Suppressor macrophage treated with lipopolysaccharide for 4 hours (primary cell): ENCODE measurements around the gene COL2A1.

ENCODE experiments used
- DNase-seq: peaks from one replicate; pipeline ENCODE4 v3.0.0-alpha.2; 2020

COL2A1 gene

DNA sequence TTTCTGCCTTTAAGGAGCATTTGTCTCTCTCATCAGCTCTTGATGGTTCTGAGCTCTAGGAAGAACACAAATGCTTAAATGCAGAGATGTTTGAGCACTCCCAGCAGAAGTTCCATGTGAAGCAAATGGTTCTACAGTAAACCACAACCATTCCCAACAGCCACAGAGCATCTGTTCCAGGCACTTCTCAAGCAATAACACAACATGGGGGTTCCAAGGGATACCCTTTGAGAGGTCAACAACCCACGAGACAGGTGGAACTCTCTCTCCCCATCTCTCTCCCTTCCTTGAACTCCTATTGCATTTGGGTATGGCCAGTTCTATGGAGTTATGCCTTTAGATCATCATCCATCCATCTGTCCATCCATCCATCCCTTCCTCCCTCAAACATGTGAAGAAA is 5.2 kb upstream of the COL2A1 start:
- DNase-seq, result no peak

DNA sequence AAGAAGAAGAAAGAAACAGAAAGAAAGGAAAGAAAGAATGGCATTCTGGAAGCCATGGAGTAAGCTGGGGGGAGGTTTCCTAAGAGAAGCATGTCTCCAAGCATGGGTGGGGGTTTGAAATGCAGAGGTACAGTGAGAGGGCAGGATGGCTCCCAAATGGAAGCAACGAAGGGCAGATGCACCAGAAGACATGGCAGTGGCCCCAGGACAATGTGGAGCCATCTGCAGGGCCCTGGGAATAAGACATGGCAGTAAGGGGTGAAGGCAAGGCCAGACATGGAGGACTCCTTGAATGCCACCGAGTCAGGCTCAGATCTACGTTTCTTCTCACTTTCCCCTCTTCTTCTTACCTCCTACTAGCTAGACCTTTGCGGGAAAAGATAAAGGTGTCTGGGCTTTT is 4.7 kb upstream of the COL2A1 start:
- no peak for DNase-seq

DNA sequence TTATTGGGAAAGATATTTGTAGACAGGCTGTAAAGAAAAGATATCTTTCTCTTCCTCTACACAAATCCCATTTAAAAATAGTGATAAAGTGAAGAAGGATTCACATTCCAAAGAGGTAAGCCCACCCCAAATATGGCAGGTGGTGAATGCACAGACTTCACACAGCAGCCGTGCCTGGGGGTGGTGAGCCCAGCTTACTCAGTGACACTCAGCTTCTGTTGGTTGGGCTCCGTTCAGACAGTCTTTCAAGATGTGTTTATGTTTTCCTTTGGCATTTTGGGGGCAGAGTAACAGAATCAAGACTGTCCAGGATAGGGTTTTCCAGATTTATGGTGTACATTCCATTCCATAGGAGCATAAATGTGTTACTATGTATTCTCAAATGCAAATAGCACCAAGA is 4.1 kb upstream of the COL2A1 start:
- DNase-seq, result no peak

DNA sequence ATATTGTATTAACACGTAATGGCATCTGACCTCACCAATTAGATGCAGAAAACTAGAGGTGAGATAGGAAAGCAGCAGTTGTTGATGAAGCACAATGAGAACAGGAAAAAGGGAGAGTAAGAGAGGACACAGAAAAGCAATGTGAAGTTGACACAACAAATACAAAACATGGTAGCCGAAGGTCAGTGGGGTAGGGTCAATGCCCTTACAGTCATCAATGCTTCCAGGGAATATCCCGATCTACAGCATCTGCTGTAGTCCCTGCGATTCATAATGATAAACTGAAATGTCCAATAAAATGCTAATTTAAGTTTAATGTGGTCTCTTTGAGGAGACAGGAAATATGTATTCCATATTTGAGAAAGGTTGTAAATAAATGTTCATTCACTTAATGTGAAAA is 2.9 kb upstream of the COL2A1 start:
- DNase-seq, result no peak

DNA sequence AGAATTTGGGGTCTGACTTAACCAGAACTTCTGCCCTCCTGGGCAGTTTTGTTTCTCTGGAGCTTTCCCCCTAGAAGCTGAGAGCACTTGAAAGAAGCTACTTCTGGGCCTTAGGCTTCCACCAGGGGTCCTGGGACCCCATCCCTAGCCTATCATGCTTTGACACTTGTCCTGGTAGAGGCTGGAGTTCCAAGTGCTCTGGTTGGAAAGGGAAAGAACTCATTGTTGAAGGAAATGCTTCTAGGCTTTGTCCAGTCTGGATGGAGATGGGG is 1.4 kb upstream of the COL2A1 start:
- no peak for DNase-seq

DNA sequence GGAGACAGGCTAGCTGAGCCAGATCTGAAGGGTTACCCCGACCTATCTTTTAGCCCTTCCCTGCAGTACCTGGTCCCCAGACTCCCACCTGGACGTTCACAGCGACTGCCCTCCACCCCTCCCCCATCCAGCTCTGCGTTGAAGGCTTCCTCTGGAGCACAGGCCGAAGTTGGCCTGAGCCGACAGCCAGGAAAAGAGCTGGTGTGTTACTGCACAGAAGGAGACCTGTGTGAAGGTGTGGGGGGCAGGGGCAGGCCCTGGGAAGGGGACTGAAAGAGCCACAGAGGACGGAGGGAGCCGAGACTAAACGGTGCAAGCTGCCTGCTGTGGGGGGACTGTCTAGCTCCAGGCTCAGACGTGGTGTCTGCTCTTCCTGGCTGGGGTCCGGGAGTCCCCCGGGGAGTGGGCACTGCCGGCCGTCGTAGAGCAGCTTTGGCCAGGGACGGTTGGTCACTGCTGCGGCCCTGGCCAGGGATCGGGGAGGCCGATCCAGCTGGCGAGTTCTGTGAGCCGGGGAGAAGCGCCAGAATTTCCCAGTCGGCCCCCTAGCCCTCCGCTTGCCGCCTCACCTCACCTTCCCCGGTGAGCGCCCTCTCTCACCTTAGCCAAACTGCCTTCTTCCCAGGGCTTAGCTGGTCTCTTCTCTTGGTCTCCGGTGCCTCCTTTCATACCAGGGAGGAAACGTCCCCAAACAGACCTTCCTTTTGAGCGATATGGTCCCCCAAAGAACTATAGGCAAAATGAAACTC is 899 bp upstream of the COL2A1 start:
- no peak for DNase-seq

DNA sequence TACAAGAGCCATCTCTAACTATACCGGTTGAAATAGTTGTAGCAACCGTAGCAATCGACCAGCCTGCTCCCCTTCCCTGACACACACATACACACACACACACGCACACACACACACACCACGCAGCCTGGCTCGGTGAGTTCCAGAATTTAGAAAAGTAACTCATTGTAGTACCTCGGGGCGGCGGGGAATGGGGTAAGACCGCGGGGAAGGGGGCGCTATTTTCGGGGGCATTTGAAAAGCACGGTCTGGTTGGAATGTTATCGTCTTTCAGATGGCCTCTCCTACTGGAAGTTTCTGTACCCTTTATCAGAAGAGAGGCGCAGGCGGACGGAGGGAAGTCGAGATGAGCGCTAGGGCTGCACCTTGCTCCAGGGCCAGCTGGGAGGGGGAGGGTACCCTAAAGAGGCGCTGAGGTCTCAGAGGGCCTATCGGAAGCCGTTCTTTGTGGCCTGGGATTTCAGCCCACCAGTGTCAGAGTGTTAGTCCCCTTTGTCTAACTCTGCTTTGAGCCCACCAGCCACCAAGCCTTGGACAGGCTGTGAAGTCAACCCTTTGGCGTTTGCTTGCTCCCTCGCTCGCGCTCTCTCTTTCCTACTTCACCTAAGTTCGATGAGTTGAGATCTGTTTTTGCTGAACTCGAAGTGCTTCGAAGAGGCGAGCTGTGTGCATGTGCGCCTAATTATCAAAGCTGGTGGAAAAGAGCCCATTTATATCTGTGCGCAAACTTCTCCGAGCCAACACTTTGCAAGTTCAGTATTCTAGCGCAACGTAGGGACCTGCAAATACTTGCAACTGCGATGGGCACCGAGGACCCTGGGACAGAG is 837 bp downstream of the COL2A1 start:
- DNase-seq, result no peak

DNA sequence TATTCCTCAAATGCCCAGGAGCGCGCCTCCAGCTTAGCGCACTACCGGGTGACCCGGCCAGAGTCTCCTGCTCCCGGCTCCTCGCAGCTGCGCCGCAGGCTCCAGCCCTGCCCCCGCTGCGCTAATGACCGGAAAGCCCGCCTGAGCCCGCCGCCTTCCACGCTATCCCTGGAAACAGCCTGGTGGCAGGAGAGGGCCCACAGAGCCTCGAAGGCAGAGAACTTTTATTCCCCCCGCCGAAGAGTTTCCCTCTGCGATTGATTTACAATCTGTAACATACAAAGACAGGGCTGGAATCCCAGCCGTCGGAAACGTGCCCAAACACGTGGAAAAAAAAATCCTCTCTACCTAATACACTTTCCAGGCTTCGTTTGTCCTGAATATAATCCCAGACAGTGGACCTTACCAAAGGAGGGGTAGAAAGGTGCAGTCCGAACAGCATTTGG is 1.5 kb downstream of the COL2A1 start:
- peak; percentile 6 for DNase-seq

DNA sequence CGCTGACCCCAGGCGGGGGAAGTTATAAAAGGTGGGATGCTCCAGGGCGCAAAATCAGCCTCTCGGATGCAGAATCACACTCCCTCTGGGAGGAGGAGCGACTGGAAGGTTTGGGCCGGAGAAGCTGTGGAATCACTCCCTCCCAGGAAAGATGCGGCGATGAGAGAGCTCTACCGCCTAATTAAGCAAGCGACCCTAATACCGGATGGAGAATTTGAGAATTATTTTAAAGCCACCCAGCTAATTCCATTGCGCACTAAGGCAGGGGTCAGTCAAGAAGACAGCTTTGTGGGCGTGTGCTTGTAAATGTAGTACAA is 1.9 kb downstream of the COL2A1 start:
- DNase-seq, result no peak

DNA sequence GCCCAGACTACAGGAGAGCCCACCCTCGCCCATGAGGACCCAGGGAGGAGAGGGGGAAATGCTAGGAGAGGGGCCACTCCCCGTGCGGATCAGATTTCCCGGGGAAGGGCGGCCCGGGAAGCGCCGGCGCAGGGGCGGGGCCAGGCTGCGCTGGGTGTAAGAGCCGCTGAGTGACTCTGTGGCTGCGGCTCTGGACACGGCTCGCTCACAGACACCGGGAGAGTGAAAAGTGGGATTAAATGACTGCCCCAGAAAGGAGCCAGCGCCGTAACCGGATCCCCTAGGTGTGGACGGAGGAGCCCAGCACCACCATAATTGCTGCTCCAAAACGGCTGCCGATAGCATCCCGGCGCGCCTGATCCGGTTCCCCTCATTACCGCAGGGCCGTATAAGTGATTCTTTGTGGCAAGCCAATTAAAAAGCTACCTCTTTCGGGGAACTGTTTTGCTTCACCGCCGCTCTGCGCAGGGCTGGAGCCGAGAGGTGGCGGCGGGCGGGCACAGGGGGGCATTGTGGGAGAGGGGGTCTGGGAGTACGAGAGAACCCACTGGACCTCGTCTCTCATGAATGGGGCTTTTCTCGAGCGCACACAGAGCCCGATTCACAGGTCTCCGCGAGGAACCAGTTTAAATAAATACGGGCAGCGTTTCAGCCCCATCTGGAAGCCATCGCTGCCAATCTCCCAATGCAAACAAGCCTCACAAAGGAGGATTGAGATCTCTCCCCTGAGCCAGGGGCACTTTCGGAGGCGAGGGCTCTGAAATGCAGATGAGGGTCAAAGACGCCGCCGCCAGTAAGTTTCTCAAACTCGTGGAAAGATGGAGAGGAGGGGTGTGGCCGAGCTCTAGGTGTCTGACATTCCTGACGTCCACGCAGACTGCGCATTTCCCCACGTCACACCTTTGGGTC is 2.5 kb downstream of the COL2A1 start:
- peak; percentile 21 for DNase-seq

DNA sequence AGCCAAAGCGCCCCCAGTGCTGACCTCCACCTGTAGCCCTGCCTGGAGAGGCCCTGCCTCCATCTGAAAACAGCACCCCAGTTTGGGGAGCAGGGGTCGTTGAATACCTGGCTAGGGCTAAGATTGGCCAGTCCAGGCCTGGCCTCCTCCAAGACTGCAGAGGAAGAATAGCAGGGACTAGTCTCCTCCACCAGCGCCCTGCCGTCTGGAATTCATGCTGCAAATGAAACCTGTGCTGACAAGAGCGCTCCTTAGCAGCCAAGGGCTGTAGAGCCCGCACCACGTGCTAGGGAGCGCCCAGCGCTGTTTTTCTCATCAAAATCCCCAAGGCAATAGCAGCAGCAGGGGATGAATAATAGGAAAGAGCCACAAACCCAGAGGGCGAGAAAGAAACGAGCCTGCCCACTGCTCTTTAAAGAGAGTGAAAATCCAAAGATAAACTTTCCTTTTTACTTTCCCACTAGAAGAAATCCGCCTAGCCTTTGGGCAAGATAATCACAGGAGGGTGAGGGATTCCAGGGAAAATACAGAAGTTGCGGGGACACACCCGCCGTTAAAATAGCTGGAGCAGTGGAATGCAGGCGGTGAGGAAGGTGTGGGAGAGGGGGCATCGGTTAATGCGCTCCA is 3.3 kb downstream of the COL2A1 start:
- peak; percentile 50 for DNase-seq

DNA sequence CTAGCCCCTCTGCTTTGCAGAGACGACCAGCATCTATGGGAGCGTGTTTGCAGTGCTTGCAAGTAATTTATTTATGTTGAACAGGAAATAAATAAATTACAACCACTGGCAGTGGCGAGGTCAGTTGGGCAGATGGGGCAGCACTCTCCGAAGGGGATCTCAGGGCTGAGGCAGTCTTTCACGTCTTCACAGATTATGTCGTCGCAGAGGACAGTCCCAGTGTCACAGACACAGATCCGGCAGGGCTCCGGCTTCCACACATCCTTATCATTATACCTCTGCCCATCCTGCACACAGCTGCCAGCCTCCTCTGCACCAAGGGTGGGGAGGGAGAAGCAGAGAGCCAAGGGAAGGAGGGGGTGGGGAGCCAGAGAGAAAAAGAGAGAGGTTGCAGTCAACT is 4.5 kb downstream of the COL2A1 start:
- no peak for DNase-seq

DNA sequence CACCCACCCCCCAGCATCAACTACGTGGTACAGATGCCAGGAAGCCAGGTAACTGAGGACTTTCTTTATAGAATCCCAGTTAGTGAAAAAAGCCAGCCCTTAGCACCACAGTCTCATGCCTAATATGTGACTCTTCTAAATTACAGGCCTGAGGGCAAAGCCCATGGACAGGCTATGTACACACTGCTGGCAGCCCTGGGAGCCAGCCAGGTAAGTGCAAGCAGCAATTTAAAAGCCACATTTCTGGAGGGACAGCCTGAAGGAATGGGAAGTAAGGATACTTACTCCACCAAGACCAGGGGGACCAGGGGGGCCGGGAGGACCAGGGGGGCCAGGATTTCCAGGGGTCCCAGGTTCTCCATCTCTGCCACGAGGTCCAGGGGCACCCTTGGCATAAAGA is 7.0 kb downstream of the COL2A1 start:
- no peak for DNase-seq

DNA sequence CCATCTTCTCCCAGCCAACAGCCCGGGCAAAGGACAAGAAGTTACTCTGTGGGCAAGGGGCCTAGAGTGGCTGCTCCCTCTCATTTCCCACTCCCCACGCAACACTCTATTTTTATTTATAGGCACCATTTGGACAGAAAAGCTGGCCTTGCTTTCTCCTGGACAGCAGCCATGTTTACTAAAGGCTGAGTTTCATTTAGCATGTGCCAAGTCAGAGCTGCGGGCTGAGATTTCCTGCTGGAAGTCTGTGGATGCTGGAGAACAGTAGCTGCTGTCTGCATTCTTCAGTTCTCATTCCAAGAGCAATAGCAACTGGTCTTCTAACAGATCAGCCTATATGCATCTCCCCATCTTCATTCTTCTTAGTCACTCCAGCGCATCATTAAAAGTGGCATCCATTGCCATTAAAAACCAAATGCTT is 8.3 kb downstream of the COL2A1 start:
- no peak for DNase-seq

DNA sequence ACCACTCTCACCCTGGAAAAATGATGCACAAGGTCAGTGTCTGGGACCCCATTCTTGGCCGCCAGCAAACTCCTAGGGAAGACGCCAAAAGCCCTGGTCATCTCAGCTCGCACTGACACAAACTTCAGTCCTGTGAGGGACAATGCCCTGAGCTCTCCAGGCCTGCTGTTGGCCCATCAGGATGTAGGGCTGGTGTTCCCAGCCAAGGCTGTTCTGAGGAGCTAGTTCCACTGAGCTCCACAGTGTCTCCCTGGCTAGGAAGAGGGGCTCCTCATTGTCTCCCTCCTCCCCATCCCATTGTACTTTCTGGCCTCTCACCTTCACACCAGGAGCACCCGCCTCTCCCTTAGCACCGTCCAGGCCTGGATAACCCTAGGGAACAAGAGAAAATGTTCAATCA is 10.8 kb downstream of the COL2A1 start:
- no peak for DNase-seq

DNA sequence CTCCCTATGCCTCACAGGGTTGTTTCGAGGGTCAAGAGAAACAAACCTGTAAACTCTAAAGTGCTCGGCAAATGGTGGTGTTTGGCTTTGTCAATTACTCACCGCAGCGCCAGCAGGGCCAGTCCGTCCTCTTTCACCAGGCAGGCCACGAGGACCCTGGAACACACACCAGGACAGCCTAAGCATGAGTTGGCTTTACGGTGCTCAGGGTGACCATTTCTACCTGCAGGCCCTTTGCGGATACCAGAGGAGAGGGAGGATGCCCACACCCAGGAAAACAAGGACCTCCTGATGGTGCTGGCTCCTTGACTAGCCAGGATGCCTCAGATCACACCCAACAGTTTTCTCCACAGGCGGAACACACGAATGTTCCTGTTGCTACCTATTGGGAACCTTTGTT is 11.5 kb downstream of the COL2A1 start:
- DNase-seq, result no peak

DNA sequence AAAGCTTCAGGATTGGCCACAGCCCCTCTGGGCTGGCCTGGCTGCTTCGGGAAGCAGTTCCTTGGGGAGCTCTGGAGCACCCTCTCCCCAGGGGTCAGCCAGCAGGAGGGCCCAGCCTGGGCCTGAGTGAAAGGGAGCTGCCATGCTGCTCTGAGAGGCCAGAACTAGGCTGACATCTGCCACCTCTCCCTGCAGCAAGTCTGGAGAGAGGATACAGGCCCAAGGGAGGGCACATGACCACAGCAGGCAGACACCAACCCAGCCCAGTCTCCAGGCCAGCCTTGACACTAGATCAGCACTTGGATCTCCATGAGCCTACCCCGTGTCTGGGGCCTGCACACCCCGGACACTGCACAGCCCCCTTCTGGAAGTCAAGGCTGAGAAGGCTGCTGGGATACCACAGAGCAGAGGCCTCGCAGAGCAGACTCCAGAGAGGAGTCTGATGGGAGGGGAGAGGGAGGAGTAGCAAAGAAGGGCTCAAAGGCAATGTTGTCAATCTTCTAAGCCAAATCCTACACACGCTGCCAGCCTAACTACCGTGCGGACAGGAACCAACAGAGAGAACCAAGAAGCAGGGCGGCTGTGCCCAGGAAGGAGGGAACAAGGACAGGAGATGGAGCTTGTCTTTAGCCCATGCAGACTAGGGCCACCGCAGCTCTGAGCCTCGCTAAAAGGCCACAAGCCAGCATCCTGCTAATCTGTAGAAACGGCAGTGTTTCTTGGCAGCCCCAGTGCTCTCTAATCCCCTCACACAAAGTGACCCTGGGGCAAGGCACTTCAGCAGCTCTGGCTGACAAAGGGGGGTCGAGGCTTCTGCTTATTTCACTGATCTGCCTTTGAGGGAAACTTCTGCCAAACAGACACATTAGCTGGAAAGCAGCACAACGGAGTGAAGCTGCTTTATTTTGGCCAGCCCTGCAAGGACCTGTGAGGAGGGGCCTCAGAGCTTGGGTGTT is 12.9 kb downstream of the COL2A1 start:
- no peak for DNase-seq

DNA sequence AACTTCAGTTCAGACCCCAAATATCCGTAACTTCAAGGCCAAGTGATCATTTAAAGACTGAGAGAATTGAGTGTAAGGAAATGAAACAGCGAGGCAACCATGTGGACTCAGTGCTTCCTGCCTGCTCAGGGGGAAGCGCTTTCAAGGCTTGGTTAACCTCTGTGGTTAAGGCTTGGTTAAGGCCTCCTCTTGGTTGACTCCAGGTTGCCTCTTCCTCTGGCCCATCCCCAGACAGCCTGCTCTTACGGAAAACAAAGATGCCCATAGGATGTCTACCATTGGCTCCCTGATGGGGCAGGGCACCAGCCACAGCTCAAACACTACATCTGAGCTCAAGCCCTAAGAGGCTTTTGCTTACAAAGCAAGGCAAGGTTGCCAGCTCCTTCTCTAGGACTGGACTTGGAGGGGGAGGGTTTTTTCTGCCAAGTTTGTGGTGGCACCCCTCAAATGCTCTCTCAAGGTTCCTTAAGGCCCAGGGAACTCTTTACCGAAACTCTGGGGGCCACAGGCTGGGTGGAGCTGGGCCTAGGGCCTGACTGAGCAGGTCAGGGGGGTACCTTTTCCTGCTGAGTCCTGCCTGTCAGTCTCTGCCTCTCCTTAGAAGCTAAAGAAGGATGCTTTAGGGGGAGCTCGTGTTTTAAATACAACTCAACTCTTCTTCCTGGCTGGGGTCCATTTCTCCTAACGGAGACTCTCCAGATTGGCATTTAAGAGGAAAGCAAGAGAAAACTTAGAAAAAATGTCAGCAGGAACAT is 13.7 kb downstream of the COL2A1 start:
- DNase-seq, result no peak

DNA sequence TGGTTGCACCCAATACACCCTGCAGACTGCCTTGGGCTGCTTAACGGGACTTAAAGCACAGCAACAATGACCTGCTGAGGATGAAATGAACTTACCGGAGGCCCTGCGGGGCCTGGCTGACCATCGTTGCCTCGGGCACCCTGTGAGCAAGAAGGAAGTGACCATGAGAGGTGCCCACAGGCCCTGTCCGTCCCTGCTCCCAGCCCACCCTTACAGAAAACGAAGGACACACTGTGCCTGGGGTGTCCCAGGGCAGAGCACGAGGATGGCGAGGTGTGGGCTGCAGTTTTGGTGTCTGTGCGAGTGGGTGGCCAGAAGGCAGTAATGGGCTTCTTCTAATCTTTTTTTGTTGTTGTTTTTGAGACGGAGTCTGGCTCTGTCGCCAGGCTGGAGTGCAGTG is 14.6 kb downstream of the COL2A1 start:
- DNase-seq, result no peak

DNA sequence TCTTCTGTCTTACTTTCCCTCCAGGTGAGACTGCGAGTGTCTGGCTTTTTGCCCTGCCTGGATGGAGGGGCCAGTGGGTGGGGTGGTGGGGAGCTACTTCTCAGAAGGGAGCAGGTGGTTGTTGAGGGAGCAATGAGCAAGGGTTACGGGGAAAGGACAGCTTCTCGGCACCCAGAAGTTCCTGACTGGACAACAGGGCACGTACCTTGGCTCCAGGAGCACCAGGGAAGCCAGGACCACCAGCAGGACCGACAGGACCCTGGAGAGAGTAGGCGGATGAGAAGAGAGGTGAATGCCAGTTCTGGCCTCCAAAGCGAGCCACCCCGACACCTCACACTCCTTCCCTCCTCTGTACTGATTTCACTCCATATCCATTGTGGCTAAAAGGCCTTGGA is 15.3 kb downstream of the COL2A1 start:
- DNase-seq, result no peak
